Caco-2 (cell line): ENCODE results near the gene HSPA6. TPM values are rescaled to one million over a fixed set of nuclear protein-coding genes. Genes with fewer than 3 reads are reported as not detected.

Experiments
- BruUV-seq: library from RNA; stranded (reverse); fragments of 400-500 nt; replicated peaks from 2 replicates; lab custom pipeline; 2021; lab: Mats Ljungman, UMichigan
- CTCF ChIA-PET: fragments of 300-600 bp; sonication (Branson Sonifier 250); formaldehyde crosslinking; loops from one replicate; lab custom pipeline; 2022; ENCODE audit warnings: antibody characterized with exemption; lab: Charles Lee
- POLR2A ChIA-PET: fragments of 300-600 bp; sonication (Branson Sonifier 250); formaldehyde crosslinking; loops from one replicate; lab custom pipeline; 2022; ENCODE audit warnings: antibody characterized with exemption; lab: Charles Lee
- DNase-seq, 2 experiments: peaks; one replicate each; pipeline versions ENCODE4 v3.0.0 to v3.0.0-alpha.2; 2020 to 2022
- H3K27me3 ChIP-seq: replicated peaks from 2 replicates; pipeline ENCODE4 v1.6.0; 2011; ENCODE audit warnings: low read length; ENCODE audit not compliant: control insufficient read depth, insufficient read depth
- H3K36me3 ChIP-seq: 2 replicates; pipeline ENCODE4 v1.5.1; 2011; ENCODE audit warnings: low read length; ENCODE audit not compliant: control insufficient read depth, insufficient read depth
- H3K4me1 ChIP-seq: fragments of 250-450 bp; sonication (Bioruptor Pico); 2 replicates; pipeline ENCODE4 v1.5.1; 2020; ENCODE audit warnings: mild to moderate bottlenecking
- H3K4me3 ChIP-seq: 2 replicates; pipeline ENCODE4 v1.5.1; 2011; ENCODE audit warnings: low read depth, mild to moderate bottlenecking, control low read depth, low read length
- H3K9me3 ChIP-seq: fragments of 250-450 bp; sonication (Bioruptor Pico); 2 replicates; pipeline ENCODE4 v1.5.1; 2020; ENCODE audit warnings: mild to moderate bottlenecking, moderate library complexity
- H3K27ac Mint-ChIP-seq: one replicate; pipeline ENCODE4 v1.8.0; 2022; ENCODE audit warnings: mixed read lengths; ENCODE audit not compliant: unreplicated experiment
- H3K27me3 Mint-ChIP-seq: one replicate; pipeline ENCODE4 v1.8.0; 2022; ENCODE audit warnings: mixed read lengths; ENCODE audit not compliant: insufficient read depth, unreplicated experiment
- H3K36me3 Mint-ChIP-seq: one replicate; pipeline ENCODE4 v1.8.0; 2022; ENCODE audit warnings: mild to moderate bottlenecking, mixed read lengths; ENCODE audit not compliant: insufficient read depth, unreplicated experiment
- H3K4me1 Mint-ChIP-seq: one replicate; pipeline ENCODE4 v1.8.0; 2022; ENCODE audit warnings: low read depth, mixed read lengths; ENCODE audit not compliant: unreplicated experiment
- H3K4me3 Mint-ChIP-seq: one replicate; pipeline ENCODE4 v1.8.0; 2022; ENCODE audit warnings: mild to moderate bottlenecking, moderate library complexity, mixed read lengths; ENCODE audit not compliant: unreplicated experiment
- H3K9me3 Mint-ChIP-seq: one replicate; pipeline ENCODE4 v1.8.0; 2022; ENCODE audit warnings: mixed read lengths; ENCODE audit not compliant: unreplicated experiment
- intact Hi-C: fragments of 100-400 bp; cut with micrococcal nuclease; formaldehyde crosslinking; loops from one replicate; pipeline ENCODE4 v1.10.0; 2022; ENCODE audit not compliant: unreplicated experiment
- total RNA-seq: library from RNA; stranded (reverse); gene quantifications from 2 replicates; pipeline ENCODE4 v1.2.3, GENCODE V29; 2022
- TF ChIP-seq, protein P1 (sequence below), 2 experiments: fragments of 200-600 bp in 1 of 2; IDR thresholded peaks; 1 replicate in 1 of 2; 2 replicates in 1 of 2; pipeline versions ENCODE4 v1.5.1 to v1.8.0; 2011 to 2022; ENCODE audit warnings: antibody characterized with exemption in 1 of 2, control low read depth in 1 of 2, inconsistent platforms in 1 of 2, low read depth in 1 of 2, low read length in 1 of 2, mild to moderate bottlenecking in 1 of 2, moderate library complexity in 1 of 2; ENCODE audit not compliant: insufficient read depth in 1 of 2, severe bottlenecking in 1 of 2, unreplicated experiment in 1 of 2

Gene HSPA6
- total RNA-seq, 1 experiment from 2014 or later: 0.32 TPM

GRCh38 chr1:161498646-161499045 lies 25.7 kb upstream of the HSPA6 start:
- Histone ChIP-seq H3K36me3 (no peaks in the 10 kb centered on the region), H3K4me3 (no peak overlapping the region), H3K4me1 (no peaks in the 10 kb centered on the region), H3K27me3 (no peaks in the 10 kb centered on the region), H3K9me3 (no peaks in the 10 kb centered on the region)
- H3K27ac Mint-ChIP-seq: no peak overlapping the region
- H3K36me3 Mint-ChIP-seq: no peaks in the 10 kb centered on the region
- intact Hi-C loops: no loop called here
- ChIA-PET CTCF (interaction anchor here (0.6 kb wide), 1 partner anchor 194 kb away, joined by 3 read pairs; no protein-coding TSS in a partner anchor), POLR2A (no interaction called here)
- DNase-seq: no peak
- H3K4me3 Mint-ChIP-seq: no peak overlapping the region
- H3K9me3 Mint-ChIP-seq: no peaks in the 10 kb centered on the region
- no peaks in the 10 kb centered on the region for H3K4me1 Mint-ChIP-seq
- BruUV-seq: no TSS peak
- TF ChIP-seq, protein P1, sequence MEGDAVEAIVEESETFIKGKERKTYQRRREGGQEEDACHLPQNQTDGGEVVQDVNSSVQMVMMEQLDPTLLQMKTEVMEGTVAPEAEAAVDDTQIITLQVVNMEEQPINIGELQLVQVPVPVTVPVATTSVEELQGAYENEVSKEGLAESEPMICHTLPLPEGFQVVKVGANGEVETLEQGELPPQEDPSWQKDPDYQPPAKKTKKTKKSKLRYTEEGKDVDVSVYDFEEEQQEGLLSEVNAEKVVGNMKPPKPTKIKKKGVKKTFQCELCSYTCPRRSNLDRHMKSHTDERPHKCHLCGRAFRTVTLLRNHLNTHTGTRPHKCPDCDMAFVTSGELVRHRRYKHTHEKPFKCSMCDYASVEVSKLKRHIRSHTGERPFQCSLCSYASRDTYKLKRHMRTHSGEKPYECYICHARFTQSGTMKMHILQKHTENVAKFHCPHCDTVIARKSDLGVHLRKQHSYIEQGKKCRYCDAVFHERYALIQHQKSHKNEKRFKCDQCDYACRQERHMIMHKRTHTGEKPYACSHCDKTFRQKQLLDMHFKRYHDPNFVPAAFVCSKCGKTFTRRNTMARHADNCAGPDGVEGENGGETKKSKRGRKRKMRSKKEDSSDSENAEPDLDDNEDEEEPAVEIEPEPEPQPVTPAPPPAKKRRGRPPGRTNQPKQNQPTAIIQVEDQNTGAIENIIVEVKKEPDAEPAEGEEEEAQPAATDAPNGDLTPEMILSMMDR (IDR thresholded peaks at IDR 0.05; ENCODE audit: insufficient read depth in 1 of 2, low read depth in 1 of 2, low read length in 1 of 2, severe bottlenecking in 1 of 2, unreplicated experiment in 1 of 2): no peak
- peaks cover 7% of the 10 kb centered on the region for H3K27me3 Mint-ChIP-seq

DNA sequence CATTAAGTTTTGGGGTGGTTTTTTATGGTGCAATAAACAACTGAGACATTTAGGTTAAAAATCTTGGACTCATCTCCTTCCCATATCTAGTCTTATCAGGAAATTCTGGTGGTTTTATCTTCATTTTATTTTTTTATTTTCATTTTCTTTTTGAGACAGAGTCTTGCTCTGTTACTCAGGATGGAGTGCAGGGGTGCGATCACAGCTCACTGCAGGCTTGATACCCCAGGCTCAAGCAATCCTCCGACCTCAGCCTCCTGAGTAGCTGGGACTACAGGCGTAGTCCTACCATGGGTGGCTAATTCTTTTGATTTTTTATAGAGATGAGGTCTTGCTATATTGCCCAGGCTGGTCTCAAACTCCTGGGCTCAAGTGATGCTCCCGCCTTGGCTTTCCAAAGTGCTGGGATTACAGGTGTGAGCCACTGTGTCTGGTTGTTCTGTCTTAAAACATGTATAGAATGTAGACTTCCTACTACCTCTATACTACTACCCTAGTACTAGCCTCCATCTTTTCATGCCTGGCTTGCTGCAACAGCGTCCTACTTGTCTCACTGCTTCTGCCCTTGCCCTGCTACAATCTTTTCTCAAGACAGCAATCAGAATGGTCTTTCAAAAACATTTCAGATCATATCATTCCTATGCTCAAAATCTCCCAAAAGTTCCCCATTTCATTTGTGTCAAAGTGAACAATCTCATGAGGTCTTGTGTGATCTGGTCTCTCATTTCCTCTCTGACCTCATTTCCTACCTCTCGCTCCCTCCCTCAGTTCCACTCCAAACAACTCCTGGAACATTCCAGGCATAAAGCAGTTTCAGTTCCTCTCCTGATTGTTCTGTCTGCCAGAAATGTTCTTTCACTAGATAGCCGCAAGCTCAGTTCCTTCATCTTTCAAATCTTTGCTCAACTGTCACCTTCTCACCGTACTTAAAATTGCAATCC lies 25.0 kb upstream of the HSPA6 start:
- ChIA-PET CTCF (interaction anchor here (0.6 kb wide), 1 partner anchor 194 kb away, joined by 3 read pairs; no protein-coding TSS in a partner anchor), POLR2A (no interaction called here)
- H3K36me3 Mint-ChIP-seq: no peaks in the 10 kb centered on the region
- no peaks in the 10 kb centered on the region for H3K4me1 Mint-ChIP-seq
- no peak for DNase-seq
- H3K9me3 Mint-ChIP-seq: no peaks in the 10 kb centered on the region
- peaks cover 7% of the 10 kb centered on the region for H3K27me3 Mint-ChIP-seq
- no peak overlapping the region for H3K27ac Mint-ChIP-seq
- H3K4me3 ChIP-seq: no peak overlapping the region
- H3K4me1 ChIP-seq: no peaks in the 10 kb centered on the region
- intact Hi-C loops: no loop called here
- no peaks in the 10 kb centered on the region for H3K36me3 ChIP-seq
- no peaks in the 10 kb centered on the region for H3K27me3 ChIP-seq
- no peak overlapping the region for H3K4me3 Mint-ChIP-seq
- BruUV-seq: no TSS peak
- TF ChIP-seq, protein P1 (IDR thresholded peaks at IDR 0.05; ENCODE audit: insufficient read depth in 1 of 2, low read depth in 1 of 2, low read length in 1 of 2, severe bottlenecking in 1 of 2, unreplicated experiment in 1 of 2): no peak
- H3K9me3 ChIP-seq: no peaks in the 10 kb centered on the region

DNA sequence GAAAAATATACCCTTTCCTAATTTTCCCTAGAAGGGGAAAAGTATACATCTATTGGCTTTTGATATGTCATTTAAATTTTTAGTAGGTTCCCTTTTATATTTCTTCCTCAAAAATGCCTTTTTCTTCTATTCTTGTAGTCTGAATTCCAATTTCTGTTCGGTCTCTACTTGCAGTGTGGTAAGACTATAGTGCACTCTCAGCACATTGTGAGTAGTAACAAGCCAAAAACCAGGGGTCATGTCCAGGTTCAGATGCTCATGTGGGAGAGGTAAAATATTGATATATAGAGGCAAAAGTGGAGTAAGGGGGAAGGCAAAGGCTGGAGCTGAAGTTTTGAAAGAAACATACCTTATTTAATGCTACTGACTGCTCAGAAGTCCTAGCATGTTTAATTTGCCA lies 23.1 kb upstream of the HSPA6 start:
- H3K36me3 ChIP-seq: no peaks in the 10 kb centered on the region
- DNase-seq: no peak
- H3K4me1 Mint-ChIP-seq: no peaks in the 10 kb centered on the region
- no peaks in the 10 kb centered on the region for H3K36me3 Mint-ChIP-seq
- ChIA-PET POLR2A (no interaction called here), CTCF (no interaction called here)
- TF ChIP-seq, protein P1 (IDR thresholded peaks at IDR 0.05; ENCODE audit: insufficient read depth in 1 of 2, low read depth in 1 of 2, low read length in 1 of 2, severe bottlenecking in 1 of 2, unreplicated experiment in 1 of 2): no peak
- no TSS peak for BruUV-seq
- H3K4me3 ChIP-seq: no peak overlapping the region
- no peaks in the 10 kb centered on the region for H3K9me3 ChIP-seq
- H3K4me3 Mint-ChIP-seq: no peak overlapping the region
- intact Hi-C loops: no loop called here
- H3K4me1 ChIP-seq: no peaks in the 10 kb centered on the region
- H3K27ac Mint-ChIP-seq: no peak overlapping the region
- no peaks in the 10 kb centered on the region for H3K27me3 ChIP-seq
- H3K27me3 Mint-ChIP-seq: peaks cover 7% of the 10 kb centered on the region
- H3K9me3 Mint-ChIP-seq: no peaks in the 10 kb centered on the region
